DND-41 (cell line): ENCODE measurements around the gene CEP55.

Experiments used
- ATAC-seq: fragments of 200-7000 bp; cut with Tn5 transposase; 3 replicates; pipeline ENCODE4 v1.9.1; 2021; ENCODE audit warnings: low read depth; ENCODE audit not compliant: insufficient read depth
- DNase-seq: peaks from one replicate; pipeline ENCODE4 v3.0.0-alpha.2; 2020
- H2AFZ ChIP-seq: 2 replicates; pipeline ENCODE4 v1.6.0; 2012; ENCODE audit warnings: low read depth, low read length
- H3K27ac ChIP-seq: 2 replicates; pipeline ENCODE4 v1.5.1; 2012; ENCODE audit warnings: low read length, inconsistent platforms
- H3K27me3 ChIP-seq: fragments of 200-600 bp; sonication (generic); 2 replicates; pipeline ENCODE4 v1.6.0; 2012; ENCODE audit warnings: low read length, mild to moderate bottlenecking, inconsistent platforms; ENCODE audit not compliant: insufficient read depth, poor library complexity
- H3K36me3 ChIP-seq: 2 replicates; pipeline ENCODE4 v1.5.1; 2012; ENCODE audit warnings: low read length, inconsistent platforms; ENCODE audit not compliant: insufficient read depth
- H3K4me1 ChIP-seq: 2 replicates; pipeline ENCODE4 v1.5.1; 2012; ENCODE audit warnings: mild to moderate bottlenecking, low read length; ENCODE audit not compliant: insufficient read depth
- H3K4me2 ChIP-seq: 2 replicates; pipeline ENCODE4 v1.6.0; 2012; ENCODE audit warnings: mild to moderate bottlenecking, moderate library complexity, low read length, inconsistent platforms; ENCODE audit not compliant: insufficient read depth
- H3K4me3 ChIP-seq, 2 experiments: fragments of 200-600 bp in 1 of 2; shearing (Covaris generic) in 1 of 2; 2 replicates each; pipeline ENCODE4 v1.5.1; 2012 to 2016; ENCODE audit warnings: inconsistent platforms in 2 of 2, low read length in 2 of 2, mild to moderate bottlenecking in 2 of 2, low read depth in 1 of 2, moderate library complexity in 1 of 2
- H3K79me2 ChIP-seq: 2 replicates; pipeline ENCODE4 v1.6.0; 2012; ENCODE audit warnings: low read length, inconsistent platforms; ENCODE audit not compliant: insufficient read depth
- H3K9ac ChIP-seq: 2 replicates; pipeline ENCODE4 v1.6.0; 2012; ENCODE audit warnings: low read depth, mild to moderate bottlenecking, inconsistent platforms, low read length, moderate library complexity
- H3K9me3 ChIP-seq: 2 replicates; pipeline ENCODE4 v1.5.1; 2012; ENCODE audit warnings: low read length, moderate library complexity, mild to moderate bottlenecking, inconsistent platforms; ENCODE audit not compliant: insufficient read depth, severe bottlenecking
- H4K20me1 ChIP-seq: 2 replicates; pipeline ENCODE4 v1.6.0; 2012; ENCODE audit warnings: low read length; ENCODE audit not compliant: insufficient read depth
- EZH2 ChIP-seq: IDR thresholded peaks from 3 replicates; pipeline ENCODE4 v1.6.1; 2012; ENCODE audit warnings: borderline replicate concordance, low read depth, mild to moderate bottlenecking, moderate library complexity, low read length, inconsistent platforms; ENCODE audit not compliant: severe bottlenecking
- TF ChIP-seq, protein P1 (sequence below): IDR thresholded peaks from 2 replicates; pipeline ENCODE4 v1.5.1; 2012; ENCODE audit warnings: borderline replicate concordance, low read length, moderate library complexity, mild to moderate bottlenecking; ENCODE audit not compliant: poor library complexity, severe bottlenecking; ENCODE audit errors: extremely low read depth

Gene CEP55

DNA sequence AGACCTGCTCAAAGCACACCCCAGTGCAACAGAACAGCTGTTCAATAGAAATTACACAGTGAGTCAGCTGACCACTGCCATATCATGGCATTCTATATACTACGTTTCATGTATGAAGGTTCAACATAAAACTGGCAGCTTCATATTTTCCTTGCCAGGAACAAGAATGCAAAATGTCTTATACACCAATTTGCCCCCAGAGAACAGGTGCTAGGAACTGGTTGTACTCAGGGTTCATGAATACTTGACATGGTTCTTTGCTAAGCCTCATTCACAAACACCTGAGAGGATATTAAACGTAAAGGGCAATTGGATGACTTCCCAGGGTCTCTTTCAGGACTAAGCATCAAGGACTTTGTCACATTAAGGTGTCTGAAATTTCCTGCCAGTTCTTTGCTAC is 21.2 kb upstream of the CEP55 start:
- no peaks in the 10 kb centered on the region for H3K79me2 ChIP-seq
- H3K4me2 ChIP-seq: no peak overlapping the region
- no peaks in the 10 kb centered on the region for H3K4me1 ChIP-seq
- H3K9ac ChIP-seq: no peak overlapping the region
- DNase-seq: no peak
- TF ChIP-seq, protein P1, sequence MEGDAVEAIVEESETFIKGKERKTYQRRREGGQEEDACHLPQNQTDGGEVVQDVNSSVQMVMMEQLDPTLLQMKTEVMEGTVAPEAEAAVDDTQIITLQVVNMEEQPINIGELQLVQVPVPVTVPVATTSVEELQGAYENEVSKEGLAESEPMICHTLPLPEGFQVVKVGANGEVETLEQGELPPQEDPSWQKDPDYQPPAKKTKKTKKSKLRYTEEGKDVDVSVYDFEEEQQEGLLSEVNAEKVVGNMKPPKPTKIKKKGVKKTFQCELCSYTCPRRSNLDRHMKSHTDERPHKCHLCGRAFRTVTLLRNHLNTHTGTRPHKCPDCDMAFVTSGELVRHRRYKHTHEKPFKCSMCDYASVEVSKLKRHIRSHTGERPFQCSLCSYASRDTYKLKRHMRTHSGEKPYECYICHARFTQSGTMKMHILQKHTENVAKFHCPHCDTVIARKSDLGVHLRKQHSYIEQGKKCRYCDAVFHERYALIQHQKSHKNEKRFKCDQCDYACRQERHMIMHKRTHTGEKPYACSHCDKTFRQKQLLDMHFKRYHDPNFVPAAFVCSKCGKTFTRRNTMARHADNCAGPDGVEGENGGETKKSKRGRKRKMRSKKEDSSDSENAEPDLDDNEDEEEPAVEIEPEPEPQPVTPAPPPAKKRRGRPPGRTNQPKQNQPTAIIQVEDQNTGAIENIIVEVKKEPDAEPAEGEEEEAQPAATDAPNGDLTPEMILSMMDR: no peak
- TF ChIP-seq EZH2: no peak
- no peaks in the 10 kb centered on the region for H4K20me1 ChIP-seq
- H2AFZ ChIP-seq: no peak overlapping the region
- no peaks in the 10 kb centered on the region for H3K9me3 ChIP-seq
- no peak overlapping the region for H3K4me3 ChIP-seq
- H3K27me3 ChIP-seq: peaks cover 5% of the 10 kb centered on the region
- no peak for ATAC-seq
- H3K27ac ChIP-seq: no peak overlapping the region
- H3K36me3 ChIP-seq: no peaks in the 10 kb centered on the region

DNA sequence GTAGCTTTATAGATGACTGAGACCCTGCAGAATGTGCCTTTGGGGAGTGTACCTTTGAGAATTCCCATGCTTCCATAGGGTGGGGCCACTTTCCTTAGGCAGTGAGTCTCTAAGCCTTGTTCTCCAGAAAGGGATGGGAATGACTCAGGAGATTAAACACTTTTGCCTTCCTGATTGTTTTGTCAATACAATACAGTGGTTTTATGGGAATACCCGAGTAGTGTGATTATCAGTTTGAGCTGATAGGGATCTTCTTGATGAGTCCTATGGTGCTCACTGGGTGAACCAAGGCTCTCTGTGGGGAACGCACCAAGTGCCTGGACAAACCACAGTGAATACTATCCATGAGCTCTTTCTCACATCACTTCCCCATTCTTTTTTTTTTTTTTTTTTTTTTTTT is 20.5 kb upstream of the CEP55 start:
- no peak overlapping the region for H3K4me3 ChIP-seq
- no peak overlapping the region for H3K4me2 ChIP-seq
- no peaks in the 10 kb centered on the region for H4K20me1 ChIP-seq
- DNase-seq (no peak), ATAC-seq (no peak)
- H3K36me3 ChIP-seq: no peaks in the 10 kb centered on the region
- peaks cover 9% of the 10 kb centered on the region for H3K27me3 ChIP-seq
- H3K79me2 ChIP-seq: no peaks in the 10 kb centered on the region
- no peak for TF ChIP-seq EZH2
- TF ChIP-seq, protein P1: no peak
- H3K4me1 ChIP-seq: no peaks in the 10 kb centered on the region
- H2AFZ ChIP-seq: no peak overlapping the region
- no peak overlapping the region for H3K9ac ChIP-seq
- H3K9me3 ChIP-seq: no peaks in the 10 kb centered on the region
- no peak overlapping the region for H3K27ac ChIP-seq

DNA sequence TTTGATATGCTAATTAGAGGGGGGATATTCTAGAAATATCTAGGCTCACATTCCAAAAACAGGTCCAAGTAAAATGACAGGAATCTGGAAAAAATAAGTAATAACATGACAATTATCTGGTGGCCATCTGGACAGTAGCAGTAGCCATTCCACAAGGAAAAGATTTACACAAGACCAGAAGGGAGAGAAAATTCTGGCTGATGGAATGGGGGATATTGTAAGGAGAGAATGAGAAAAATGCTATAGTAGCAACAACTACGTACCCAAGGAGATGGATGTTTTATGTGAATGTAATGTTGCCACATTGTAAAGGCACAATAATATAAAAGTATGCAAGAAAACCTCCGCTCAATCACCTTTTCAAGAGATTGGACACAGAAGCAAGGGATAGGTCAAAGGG is 19.7 kb upstream of the CEP55 start:
- H3K4me1 ChIP-seq: no peaks in the 10 kb centered on the region
- no peak overlapping the region for H3K4me3 ChIP-seq
- peaks cover 18% of the 10 kb centered on the region for H3K27me3 ChIP-seq
- no peaks in the 10 kb centered on the region for H3K79me2 ChIP-seq
- no peak for ATAC-seq
- H3K9me3 ChIP-seq: no peaks in the 10 kb centered on the region
- H3K36me3 ChIP-seq: no peaks in the 10 kb centered on the region
- no peak overlapping the region for H2AFZ ChIP-seq
- H3K27ac ChIP-seq: no peak overlapping the region
- H4K20me1 ChIP-seq: no peaks in the 10 kb centered on the region
- no peak for DNase-seq
- no peak overlapping the region for H3K4me2 ChIP-seq
- H3K9ac ChIP-seq: no peak overlapping the region
- TF ChIP-seq, protein P1: no peak
- TF ChIP-seq EZH2: no peak

DNA sequence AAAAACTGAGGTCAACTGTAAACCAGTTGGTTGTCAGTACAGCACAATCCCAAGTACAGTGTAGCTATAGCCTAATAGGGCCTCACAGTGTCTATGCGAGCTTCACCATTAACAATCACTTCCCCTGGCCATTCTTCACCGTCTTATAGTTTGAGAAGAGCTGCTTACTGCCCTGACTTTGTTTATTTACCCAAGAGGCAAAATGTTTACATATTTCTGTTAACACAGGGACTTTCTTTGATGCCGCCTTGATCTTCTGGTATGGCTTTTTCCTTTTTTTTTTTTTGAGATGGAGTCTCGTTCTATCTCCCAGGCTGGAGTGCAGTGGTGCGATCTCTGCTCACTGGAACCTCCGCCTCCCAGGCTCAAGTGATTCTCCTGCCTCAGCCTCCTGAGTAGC is 17.5 kb upstream of the CEP55 start:
- DNase-seq (no peak), ATAC-seq (no peak)
- no peaks in the 10 kb centered on the region for H4K20me1 ChIP-seq
- H3K9ac ChIP-seq: no peak overlapping the region
- H3K27me3 ChIP-seq: peaks cover 28% of the 10 kb centered on the region
- H3K79me2 ChIP-seq: no peaks in the 10 kb centered on the region
- no peak overlapping the region for H2AFZ ChIP-seq
- H3K4me3 ChIP-seq: no peak overlapping the region
- no peaks in the 10 kb centered on the region for H3K9me3 ChIP-seq
- H3K4me1 ChIP-seq: peaks cover 6% of the 10 kb centered on the region
- H3K36me3 ChIP-seq: no peaks in the 10 kb centered on the region
- TF ChIP-seq, protein P1: no peak
- no peak for TF ChIP-seq EZH2
- no peak overlapping the region for H3K27ac ChIP-seq
- H3K4me2 ChIP-seq: no peak overlapping the region
